Measurements from ENCODE around the gene YPEL3. TPM values are rescaled to one million over a fixed set of nuclear protein-coding genes. Genes with fewer than 3 reads are reported as not detected.
A peak's percentile ranks its signal among the peaks of the same experiment; 100 is the strongest.

YPEL3 gene
- total RNA-seq, 1 donor from 2014 or later = 25.0 TPM

GRCh38 chr16:30088832-30089624, 7.0 kb downstream of the YPEL3 start:
- no peak for DNase-seq

- no peak for DNase-seq
Observed at GRCh38 chr16:30088237-30088831, 7.7 kb downstream of the YPEL3 start.

DNA sequence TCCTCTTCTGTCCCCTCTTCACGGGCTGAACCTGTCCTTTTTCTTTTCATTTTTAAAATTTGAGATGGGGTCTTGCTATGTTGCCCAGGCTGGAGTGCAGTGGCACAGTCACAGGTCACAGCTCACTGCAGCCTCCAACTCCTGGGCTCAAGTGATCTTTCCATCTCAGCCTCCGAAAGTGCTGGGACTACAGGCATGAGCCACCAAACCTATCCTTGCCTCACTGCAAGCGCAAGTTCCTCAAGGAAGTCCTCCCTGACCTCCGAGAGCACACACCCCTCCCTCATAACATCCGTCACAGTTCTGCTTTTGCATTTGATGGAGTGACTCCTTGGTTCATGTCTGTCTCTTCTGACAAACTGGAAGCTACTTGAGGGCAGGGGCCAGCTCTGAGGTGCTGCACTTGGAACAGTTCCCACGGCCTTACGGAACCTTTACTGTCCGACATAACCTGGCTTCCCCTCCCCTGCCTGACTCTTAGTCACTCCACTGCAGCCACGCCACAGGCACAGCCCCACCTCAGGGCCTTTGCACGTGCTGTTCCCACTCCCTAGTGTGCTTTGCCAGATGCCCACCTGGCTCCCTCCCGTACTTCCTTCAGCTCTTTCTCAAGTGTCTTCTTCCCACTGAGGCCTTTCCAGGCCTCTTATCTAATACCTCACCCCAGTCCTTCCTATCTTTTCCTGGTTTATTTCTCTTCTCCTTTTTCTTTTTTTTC, 8.7 kb downstream of the YPEL3 start:
- DNase-seq = no peak

DNA sequence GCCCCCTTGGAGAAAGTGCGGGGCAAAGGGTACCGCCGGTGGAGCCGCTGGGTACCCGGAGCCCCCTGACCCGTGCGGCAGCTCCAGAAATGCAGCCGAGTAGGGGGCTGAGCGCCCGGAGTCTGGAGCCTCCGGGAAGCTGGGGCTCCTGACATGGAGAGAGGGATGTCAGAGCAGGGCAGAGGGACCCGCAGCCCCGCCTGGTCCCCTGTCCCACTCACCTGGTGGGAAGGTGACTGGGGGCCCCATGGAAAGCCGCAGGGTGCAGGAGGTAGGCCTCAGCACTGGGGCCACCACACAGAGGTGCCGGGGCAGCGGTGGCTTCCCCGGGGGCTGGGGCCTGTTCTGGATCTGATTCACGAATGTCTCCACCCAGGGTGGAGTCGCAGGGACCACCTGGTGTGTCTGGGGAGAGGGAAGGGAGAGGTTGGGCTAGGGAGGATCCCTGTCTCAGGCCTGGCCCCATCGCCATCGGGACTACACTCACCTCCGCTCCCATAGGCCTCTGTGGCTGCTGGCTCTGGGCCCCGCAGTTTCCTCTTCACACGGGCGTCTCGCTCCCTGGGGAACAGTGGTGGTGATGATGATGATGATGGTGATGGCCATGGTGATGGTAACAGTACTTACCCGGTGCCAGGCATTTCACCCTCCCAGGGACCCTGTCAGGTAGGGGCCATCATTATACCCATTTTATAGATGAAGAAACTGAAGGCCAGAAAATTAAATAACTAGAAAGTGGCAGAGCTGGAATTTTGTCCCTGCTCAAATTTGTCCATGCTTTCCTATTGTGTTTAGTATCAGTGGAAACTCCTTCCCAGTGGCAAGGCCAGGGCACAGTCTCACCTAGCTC, 9.5 kb downstream of the YPEL3 start:
- no peak for DNase-seq

- DNase-seq = no peak
Observed at GRCh38 chr16:30085820-30086219, 10.2 kb downstream of the YPEL3 start.

DNA sequence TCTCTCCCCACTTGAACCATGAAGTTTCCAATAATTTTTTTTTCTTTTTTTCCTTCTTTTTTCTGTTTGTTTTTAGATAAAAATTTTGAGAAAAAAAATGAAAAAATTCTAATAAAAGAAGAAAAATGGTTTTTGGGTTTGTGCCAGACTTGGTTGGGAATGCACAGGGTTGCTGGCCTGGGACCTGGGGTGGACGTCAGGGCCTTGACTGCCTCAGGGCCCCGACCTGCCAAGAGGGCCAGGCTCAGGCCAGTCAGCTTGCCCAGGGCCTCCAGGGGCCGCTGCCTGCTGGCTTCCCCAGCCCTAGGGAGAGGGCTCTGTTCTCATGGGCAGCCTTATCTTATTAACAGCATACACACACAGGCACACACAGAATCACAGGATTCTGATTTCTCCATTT, 10.8 kb downstream of the YPEL3 start:
- DNase-seq = no peak

- no peak for DNase-seq
Observed at GRCh38 chr16:30084816-30085159, 11.2 kb downstream of the YPEL3 start.

DNA sequence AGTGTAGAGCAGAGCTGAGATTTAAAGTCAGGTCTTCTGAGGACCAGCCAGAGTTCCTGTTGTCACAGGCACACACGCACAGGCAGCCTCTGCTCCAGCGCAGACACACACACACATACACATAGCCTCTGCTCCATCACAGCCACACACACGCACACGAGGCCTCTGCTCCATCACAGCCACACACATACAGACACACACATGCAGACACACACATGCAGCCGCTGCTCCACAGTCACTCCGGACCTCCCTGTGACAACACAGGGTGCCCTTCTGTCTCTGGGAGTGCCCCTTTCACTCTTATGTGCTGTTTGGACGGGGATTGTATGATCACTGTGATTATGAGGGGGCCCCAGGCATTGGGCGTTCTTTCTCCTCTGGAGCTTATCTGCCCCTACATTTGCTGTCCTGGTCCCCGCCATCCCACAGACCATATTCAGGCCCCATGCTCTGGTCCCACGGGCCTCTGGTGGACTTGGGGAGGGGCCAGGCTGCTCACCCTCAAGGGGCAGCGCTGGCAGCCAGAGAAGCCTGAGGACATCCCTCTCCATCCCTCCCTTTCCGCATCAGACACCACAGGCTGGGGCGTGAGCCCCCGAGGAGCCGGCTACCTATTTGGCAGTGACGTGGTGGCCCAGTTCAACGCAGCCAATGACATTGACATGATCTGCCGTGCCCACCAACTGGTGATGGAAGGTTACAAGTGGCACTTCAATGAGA, 11.8 kb downstream of the YPEL3 start:
- no peak for DNase-seq

- DNase-seq = no peak
Observed at GRCh38 chr16:30083216-30084055, 12.6 kb downstream of the YPEL3 start.

DNA sequence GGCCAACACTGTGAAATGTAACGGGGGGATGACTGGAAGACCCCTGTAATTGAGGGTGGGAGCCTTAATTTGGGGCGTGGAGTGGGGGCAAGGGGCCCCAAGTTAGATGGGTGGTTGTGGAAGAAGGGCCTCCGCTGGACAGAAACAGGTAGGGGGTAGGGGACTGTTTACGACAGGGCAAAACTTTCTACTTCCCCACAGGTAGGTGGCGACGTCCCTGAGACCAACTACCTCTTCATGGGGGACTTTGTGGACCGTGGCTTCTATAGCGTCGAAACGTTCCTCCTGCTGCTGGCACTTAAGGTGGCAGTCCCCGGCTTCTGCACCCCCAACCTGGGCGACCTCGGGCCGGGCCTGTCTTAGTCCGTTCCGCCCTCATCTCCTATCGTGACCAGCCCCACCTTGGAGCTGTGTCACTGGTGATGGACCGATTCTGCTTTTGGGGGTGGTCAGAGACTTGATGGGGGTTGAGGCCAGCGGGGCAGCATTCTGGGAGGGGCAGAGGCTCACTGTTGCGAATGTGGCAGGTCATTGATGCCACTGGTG, 13.4 kb downstream of the YPEL3 start:
- DNase-seq = no peak

DNA sequence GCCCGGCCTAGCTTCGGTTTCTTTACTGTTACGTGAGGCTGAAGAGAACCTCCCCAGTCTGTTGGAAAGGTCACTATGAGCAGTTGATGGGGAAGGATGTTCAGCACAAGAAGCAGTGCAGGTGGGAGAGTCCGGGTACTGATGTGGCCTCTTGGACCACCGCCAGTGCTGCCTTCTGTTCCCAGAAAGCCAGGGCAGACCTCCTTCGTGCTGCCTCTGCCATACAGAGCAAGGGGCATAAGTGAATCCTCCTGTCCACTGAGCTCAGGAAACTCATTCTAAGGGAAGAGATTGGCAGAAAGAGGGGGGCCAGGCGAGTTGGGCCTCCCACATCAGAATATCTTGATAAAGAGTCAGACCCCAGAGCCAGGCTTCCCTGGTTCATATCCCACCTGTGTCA, 16.5 kb downstream of the YPEL3 start:
- DNase-seq = no peak

GRCh38 chr16:30078744-30079143, 17.3 kb downstream of the YPEL3 start:
- DNase-seq = no peak

GRCh38 chr16:30077656-30078055, 18.4 kb downstream of the YPEL3 start:
- DNase-seq = peak; percentile 32

GRCh38 chr16:30076276-30076791, 19.7 kb downstream of the YPEL3 start:
- peak; percentile 39 for DNase-seq

GRCh38 chr16:30075503-30076275, 20.3 kb downstream of the YPEL3 start, which contains the start of gene PPP4C:
PPP4C (plus strand) TSS chr16:30075994; CDS start chr16:30076378, 384 bp downstream.
- DNase-seq = peak; percentile 93

DNA sequence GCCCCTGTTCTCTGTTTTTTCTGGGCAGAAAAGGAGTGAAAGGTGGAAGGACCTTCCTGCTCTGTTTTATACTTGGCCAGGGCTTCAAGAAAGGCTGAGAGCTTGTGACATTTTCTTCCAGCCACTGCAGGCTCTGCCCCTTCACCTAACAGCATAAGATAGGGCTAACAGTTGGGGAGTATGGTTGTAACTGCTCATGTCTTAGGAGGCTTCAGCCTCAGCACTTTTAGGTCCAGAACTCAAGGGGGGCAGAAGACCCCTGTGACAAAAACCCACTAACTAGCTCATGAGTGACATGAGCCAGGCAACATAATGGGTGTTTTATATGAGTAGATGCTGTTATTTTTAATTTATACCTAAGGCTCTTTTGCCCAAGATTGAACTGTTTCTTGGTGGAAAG, 25.5 kb downstream of the YPEL3 start:
- DNase-seq = no peak

DNA sequence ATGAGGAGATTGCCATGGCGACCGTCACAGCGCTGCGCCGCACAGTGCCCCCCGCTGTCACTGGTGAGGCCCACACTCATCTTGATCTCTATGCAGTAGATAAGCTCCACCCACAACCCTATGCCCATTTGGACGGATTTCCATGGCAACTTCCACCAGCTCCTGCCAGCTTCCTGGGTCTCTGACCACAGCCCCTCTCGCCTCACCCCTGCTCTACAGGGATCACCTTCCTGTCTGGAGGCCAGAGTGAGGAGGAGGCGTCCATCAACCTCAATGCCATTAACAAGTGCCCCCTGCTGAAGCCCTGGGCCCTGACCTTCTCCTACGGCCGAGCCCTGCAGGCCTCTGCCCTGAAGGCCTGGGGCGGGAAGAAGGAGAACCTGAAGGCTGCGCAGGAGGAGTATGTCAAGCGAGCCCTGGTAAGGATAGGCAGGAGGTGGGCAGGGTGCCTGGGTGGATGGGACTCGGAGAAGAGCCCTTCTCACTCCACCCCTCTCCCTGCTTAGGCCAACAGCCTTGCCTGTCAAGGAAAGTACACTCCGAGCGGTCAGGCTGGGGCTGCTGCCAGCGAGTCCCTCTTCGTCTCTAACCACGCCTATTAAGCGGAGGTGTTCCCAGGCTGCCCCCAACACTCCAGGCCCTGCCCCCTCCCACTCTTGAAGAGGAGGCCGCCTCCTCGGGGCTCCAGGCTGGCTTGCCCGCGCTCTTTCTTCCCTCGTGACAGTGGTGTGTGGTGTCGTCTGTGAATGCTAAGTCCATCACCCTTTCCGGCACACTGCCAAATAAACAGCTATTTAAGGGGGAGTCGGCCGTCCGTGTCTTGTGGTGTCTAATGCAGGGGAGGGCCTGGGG, 26.2 kb downstream of the YPEL3 start:
- no peak for DNase-seq

DNA sequence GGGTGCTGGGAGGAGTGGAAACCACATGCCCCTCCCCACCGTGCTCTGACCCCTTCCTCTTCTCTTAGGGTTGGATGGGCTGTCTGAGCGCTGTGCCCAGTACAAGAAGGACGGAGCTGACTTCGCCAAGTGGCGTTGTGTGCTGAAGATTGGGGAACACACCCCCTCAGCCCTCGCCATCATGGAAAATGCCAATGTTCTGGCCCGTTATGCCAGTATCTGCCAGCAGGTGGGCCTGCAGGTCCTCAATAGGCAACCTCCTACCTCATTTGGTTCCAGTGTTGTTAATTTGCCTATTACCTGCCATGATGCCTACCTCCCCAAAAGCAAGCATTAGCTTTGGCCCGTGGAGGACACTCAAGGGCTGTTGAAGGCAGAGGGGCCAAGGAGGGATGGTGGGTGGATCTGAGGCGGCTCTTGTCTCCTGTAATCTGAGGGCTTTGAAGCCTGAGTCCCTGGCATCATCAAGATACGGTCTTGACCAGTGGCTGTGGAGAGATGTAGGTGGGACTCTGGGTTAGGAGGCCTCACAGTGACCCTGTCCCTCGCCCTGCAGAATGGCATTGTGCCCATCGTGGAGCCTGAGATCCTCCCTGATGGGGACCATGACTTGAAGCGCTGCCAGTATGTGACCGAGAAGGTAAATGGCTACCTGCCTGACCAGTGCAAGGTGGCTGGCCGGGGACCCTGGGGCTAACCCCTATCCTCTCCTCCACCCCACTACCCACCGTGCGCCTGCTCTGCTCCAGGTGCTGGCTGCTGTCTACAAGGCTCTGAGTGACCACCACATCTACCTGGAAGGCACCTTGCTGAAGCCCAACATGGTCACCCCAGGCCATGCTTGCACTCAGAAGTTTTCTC, 27.0 kb downstream of the YPEL3 start:
- DNase-seq = peak; percentile 65

All from dermis blood vessel endothelial cell (primary cell).